ENCODE measurements around the gene MRPL33.

GRCh38 chr2:27724191-27724590 lies 47.3 kb upstream of the MRPL33 start:
- TF ChIP-seq GATA2 (IDR thresholded peaks at IDR 0.05; ENCODE audit: low read depth, low read length) (no peak), GATA3 (IDR thresholded peaks at IDR 0.05; ENCODE audit: low read depth, low read length) (no peak)
